Keratinocyte (primary cell): ENCODE data around the gene BARX1. TPM values are rescaled to one million over a fixed set of nuclear protein-coding genes. Genes with fewer than 3 reads are reported as not detected.

Experiments
- DNase-seq: peaks from one replicate; pipeline ENCODE4 v3.0.0-alpha.2; 2011; ENCODE audit warnings: low read depth, missing footprints, low spot score
- FAIRE-seq: peaks from 2 replicates; lab custom pipeline; 2011; peaks lifted over from hg19 to GRCh38; lab: Jason Lieb, UNC
- H2AFZ ChIP-seq: 2 replicates; pipeline ENCODE4 v1.6.0; 2012; ENCODE audit warnings: low read length, control low read depth, inconsistent platforms; ENCODE audit not compliant: control insufficient read depth
- H3K27ac ChIP-seq: 2 replicates; pipeline ENCODE4 v1.5.1; 2011; ENCODE audit warnings: low read length; ENCODE audit not compliant: control insufficient read depth, insufficient read depth
- H3K27me3 ChIP-seq: 3 replicates; pipeline ENCODE4 v1.6.0; 2011; ENCODE audit warnings: low read length; ENCODE audit not compliant: control insufficient read depth, insufficient read depth; ENCODE audit errors: extremely low read depth
- H3K36me3 ChIP-seq, 2 experiments: 2 replicates in 1 of 2; 3 replicates in 1 of 2; pipeline ENCODE4 v1.5.1; 2011; ENCODE audit warnings: low read length in 2 of 2, mild to moderate bottlenecking in 1 of 2; ENCODE audit not compliant: control insufficient read depth in 2 of 2, insufficient read depth in 2 of 2; ENCODE audit errors: extremely low read depth in 1 of 2
- H3K4me1 ChIP-seq: 3 replicates; pipeline ENCODE4 v1.5.1; 2011; ENCODE audit warnings: low read length; ENCODE audit not compliant: control insufficient read depth, insufficient read depth; ENCODE audit errors: extremely low read depth
- H3K4me2 ChIP-seq: 3 replicates; pipeline ENCODE4 v1.6.0; 2011; ENCODE audit warnings: low read depth, low read length; ENCODE audit not compliant: control insufficient read depth, insufficient read depth; ENCODE audit errors: extremely low read depth
- H3K4me3 ChIP-seq, 3 experiments: fragments of 200-600 bp in 1 of 3; sonication (generic) in 1 of 3; 2 replicates in 2 of 3; 3 replicates in 1 of 3; pipeline ENCODE4 v1.5.1; 2011 to 2016; ENCODE audit warnings: low read length in 3 of 3, mild to moderate bottlenecking in 3 of 3, control low read depth in 2 of 3, inconsistent platforms in 1 of 3, low read depth in 1 of 3, mixed read lengths in 1 of 3, mixed run types in 1 of 3, moderate library complexity in 1 of 3; ENCODE audit not compliant: control insufficient read depth in 2 of 3, insufficient read depth in 2 of 3; ENCODE audit errors: extremely low read depth in 1 of 3
- H3K79me2 ChIP-seq: 2 replicates; pipeline ENCODE4 v1.6.0; 2012; ENCODE audit warnings: low read length; ENCODE audit not compliant: control insufficient read depth, insufficient read depth
- H3K9ac ChIP-seq: 3 replicates; pipeline ENCODE4 v1.6.0; 2011; ENCODE audit warnings: low read length; ENCODE audit not compliant: control insufficient read depth, insufficient read depth; ENCODE audit errors: extremely low read depth
- H3K9me1 ChIP-seq: 3 replicates; pipeline ENCODE4 v1.6.0; 2011; ENCODE audit warnings: low read length; ENCODE audit not compliant: control insufficient read depth, insufficient read depth; ENCODE audit errors: extremely low read depth
- H3K9me3 ChIP-seq: 2 replicates; pipeline ENCODE4 v1.5.1; 2012; ENCODE audit warnings: low read depth, low read length; ENCODE audit not compliant: control insufficient read depth
- H4K20me1 ChIP-seq: 3 replicates; pipeline ENCODE4 v1.6.0; 2011; ENCODE audit warnings: low read length; ENCODE audit not compliant: control insufficient read depth, insufficient read depth; ENCODE audit errors: extremely low read depth
- EZH2 ChIP-seq: IDR thresholded peaks from one replicate; pipeline ENCODE4 v1.6.1; 2012; ENCODE audit warnings: inconsistent platforms, mild to moderate bottlenecking, low read length, moderate library complexity
- dilution Hi-C: fragments of 300-500 bp; cut with MboI; formaldehyde crosslinking; loops from one replicate; pipeline ENCODE4 v1.7.0; 2020; ENCODE audit warnings: low sequenced_read_pairs; ENCODE audit not compliant: extremely low pct_ligation_motif_present
- polyA plus RNA-seq, 5 experiments: library from polyadenylated mRNA; depleted of rRNA in 3 of 5; stranded (reverse) in 3 of 5; stranded (forward) in 1 of 5; unstranded in 1 of 5; fragments of >200 nt; gene quantifications; 1 replicate in 1 of 5; 2 replicates in 3 of 5; 3 replicates in 1 of 5; pipeline versions ENCODE4 v1.2.1 to v1.2.3, GENCODE V29; 2011 to 2012; ENCODE audit warnings: missing spikeins in 2 of 5, low read depth in 1 of 5, low replicate concordance in 1 of 5
- TF ChIP-seq, protein P1 (sequence below), 3 experiments: IDR thresholded peaks in 1 of 3; conservative IDR thresholded peaks in 1 of 3; optimal IDR thresholded peaks in 1 of 3; 2 replicates in 2 of 3; 3 replicates in 1 of 3; pipeline versions ENCODE3 to v1.5.1; 2011; ENCODE audit warnings: low read length in 3 of 3, mild to moderate bottlenecking in 3 of 3, moderate library complexity in 2 of 3, control low read depth in 1 of 3, inconsistent platforms in 1 of 3; ENCODE audit not compliant: insufficient read depth in 2 of 3; ENCODE audit errors: extremely low read depth in 1 of 3

The BARX1 gene
- polyA plus RNA-seq, 1 donor (not counting 4 experiments of a cell fraction or from before 2014, with no cell fraction given) = not detected

DNA sequence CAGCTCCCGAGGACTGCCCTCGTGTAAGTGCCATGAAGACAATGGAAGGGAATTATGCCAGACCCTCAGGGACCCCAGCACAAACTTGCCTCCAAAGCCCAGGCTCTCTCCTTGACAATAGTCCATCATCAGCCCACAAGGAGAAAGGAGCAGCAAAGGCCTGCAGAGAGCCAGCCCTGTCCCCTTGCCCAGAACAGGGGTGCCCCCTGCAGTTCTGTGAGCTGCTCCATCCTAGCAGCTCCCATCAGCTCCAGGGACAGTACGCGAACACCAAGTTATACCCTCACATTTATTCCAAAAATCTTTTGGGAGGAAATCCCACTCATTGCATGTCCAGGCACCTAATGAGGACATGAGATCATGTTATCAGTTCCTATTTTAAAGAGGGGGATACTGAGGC is 11.1 kb downstream of the BARX1 start:
- Histone ChIP-seq H2AFZ (no peak overlapping the region), H4K20me1 (peaks cover 3% of the 10 kb centered on the region), H3K36me3 (no peaks in the 10 kb centered on the region), H3K27me3 (peaks cover 67% of the 10 kb centered on the region), H3K9ac (no peak overlapping the region), H3K4me1 (no peaks in the 10 kb centered on the region), H3K79me2 (no peaks in the 10 kb centered on the region), H3K4me2 (no peak overlapping the region), H3K4me3 (no peak overlapping the region), H3K27ac (no peak overlapping the region), H3K9me3 (no peaks in the 10 kb centered on the region), H3K9me1 (no peaks in the 10 kb centered on the region)
- DNase-seq (no peak), FAIRE-seq (no peak)
- dilution Hi-C loops = no loop called here
- no peak for TF ChIP-seq EZH2
- TF ChIP-seq, protein P1, sequence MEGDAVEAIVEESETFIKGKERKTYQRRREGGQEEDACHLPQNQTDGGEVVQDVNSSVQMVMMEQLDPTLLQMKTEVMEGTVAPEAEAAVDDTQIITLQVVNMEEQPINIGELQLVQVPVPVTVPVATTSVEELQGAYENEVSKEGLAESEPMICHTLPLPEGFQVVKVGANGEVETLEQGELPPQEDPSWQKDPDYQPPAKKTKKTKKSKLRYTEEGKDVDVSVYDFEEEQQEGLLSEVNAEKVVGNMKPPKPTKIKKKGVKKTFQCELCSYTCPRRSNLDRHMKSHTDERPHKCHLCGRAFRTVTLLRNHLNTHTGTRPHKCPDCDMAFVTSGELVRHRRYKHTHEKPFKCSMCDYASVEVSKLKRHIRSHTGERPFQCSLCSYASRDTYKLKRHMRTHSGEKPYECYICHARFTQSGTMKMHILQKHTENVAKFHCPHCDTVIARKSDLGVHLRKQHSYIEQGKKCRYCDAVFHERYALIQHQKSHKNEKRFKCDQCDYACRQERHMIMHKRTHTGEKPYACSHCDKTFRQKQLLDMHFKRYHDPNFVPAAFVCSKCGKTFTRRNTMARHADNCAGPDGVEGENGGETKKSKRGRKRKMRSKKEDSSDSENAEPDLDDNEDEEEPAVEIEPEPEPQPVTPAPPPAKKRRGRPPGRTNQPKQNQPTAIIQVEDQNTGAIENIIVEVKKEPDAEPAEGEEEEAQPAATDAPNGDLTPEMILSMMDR (optimal IDR thresholded peaks at IDR 0.05 in 1 of 3, IDR thresholded peaks at IDR 0.05 in 1 of 3, conservative IDR thresholded peaks at IDR 0.05 in 1 of 3; ENCODE audit: extremely low read depth in 1 of 3, insufficient read depth in 2 of 3, low read length in 3 of 3) = peak in 1 of 3 experiments; percentile 8

DNA sequence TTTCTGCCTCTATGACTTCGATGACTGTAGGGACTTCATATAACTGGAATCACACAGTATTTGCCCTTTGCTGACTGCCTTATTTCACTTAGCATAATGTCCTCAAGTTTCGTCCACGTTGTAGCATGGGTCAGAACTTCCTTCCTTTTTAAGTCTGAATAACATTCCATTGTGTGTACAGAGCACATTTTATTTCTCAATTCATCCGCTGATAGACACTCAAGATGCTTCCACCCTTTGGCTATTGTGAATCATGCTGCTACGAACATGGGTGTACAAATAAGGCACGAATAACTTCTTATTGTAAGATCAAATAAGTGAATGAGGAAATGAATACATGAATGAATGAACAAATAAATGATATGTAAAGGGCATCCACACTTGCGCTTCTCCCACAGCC is 13.0 kb downstream of the BARX1 start:
- H3K27ac ChIP-seq = no peak overlapping the region
- H3K79me2 ChIP-seq = no peaks in the 10 kb centered on the region
- no peak overlapping the region for H3K9ac ChIP-seq
- no peak overlapping the region for H3K4me2 ChIP-seq
- TF ChIP-seq, protein P1 (optimal IDR thresholded peaks at IDR 0.05 in 1 of 3, IDR thresholded peaks at IDR 0.05 in 1 of 3, conservative IDR thresholded peaks at IDR 0.05 in 1 of 3; ENCODE audit: extremely low read depth in 1 of 3, insufficient read depth in 2 of 3, low read length in 3 of 3) = no peak
- TF ChIP-seq EZH2 = no peak
- H3K9me3 ChIP-seq = no peaks in the 10 kb centered on the region
- peaks cover 49% of the 10 kb centered on the region for H3K27me3 ChIP-seq
- DNase-seq (no peak), FAIRE-seq (no peak)
- no peaks in the 10 kb centered on the region for H3K36me3 ChIP-seq
- H3K4me3 ChIP-seq = no peak overlapping the region
- no peak overlapping the region for H2AFZ ChIP-seq
- no peaks in the 10 kb centered on the region for H3K4me1 ChIP-seq
- H4K20me1 ChIP-seq = peaks cover 3% of the 10 kb centered on the region
- dilution Hi-C loops = no loop called here
- no peaks in the 10 kb centered on the region for H3K9me1 ChIP-seq
